Stimulated activated CD8-positive, alpha-beta memory T cell treated with anti-CD3 and anti-CD28 coated beads, Interleukin-4, amount 100 ng/mL, for 24 hours (primary cell): Measurements from ENCODE around the gene FDPS.
A peak's percentile ranks its signal among the peaks of the same experiment; 100 is the strongest.
"Not testable (repeated sequence)": the region's sequence is repeated elsewhere in the genome, so short reads cannot be mapped to it uniquely, and the experiment has no call there.

ENCODE experiments used
- DNase-seq: peaks from one replicate; pipeline ENCODE4 v3.0.0-alpha.2; 2020; ENCODE audit warnings: low read depth

FDPS gene

GRCh38 chr1:155320252-155320651 lies 11.6 kb downstream of the FDPS start:
- no peak for DNase-seq

- peak; percentile 70 for DNase-seq
These were observed 12.3 kb downstream of the FDPS start, which contains the start of gene RUSC1 for GRCh38 chr1:155320661-155321617. Gene RUSC1 (plus strand): TSS chr1:155320894. CDS start chr1:155321774, 880 bp downstream.

- no peak for DNase-seq
These were observed 13.2 kb downstream of the FDPS start for GRCh38 chr1:155321639-155322503.

- DNase-seq, result no peak
These were observed 13.9 kb downstream of the FDPS start for GRCh38 chr1:155322571-155322952.

GRCh38 chr1:155322953-155323728 lies 14.5 kb downstream of the FDPS start:
- DNase-seq, result peak; percentile 78

- DNase-seq, result peak; percentile 71
These were observed 15.0 kb downstream of the FDPS start for GRCh38 chr1:155323729-155324036.

- DNase-seq, result peak; percentile 87
These were observed 15.5 kb downstream of the FDPS start for GRCh38 chr1:155324037-155324716.

GRCh38 chr1:155324717-155325602 lies 16.3 kb downstream of the FDPS start:
- no peak for DNase-seq

GRCh38 chr1:155325603-155325893 lies 16.9 kb downstream of the FDPS start:
- no peak for DNase-seq

- DNase-seq, result no peak
These were observed 17.4 kb downstream of the FDPS start for GRCh38 chr1:155326020-155326526.

GRCh38 chr1:155326631-155327037 lies 18.0 kb downstream of the FDPS start:
- no peak for DNase-seq

GRCh38 chr1:155327981-155328380 lies 19.3 kb downstream of the FDPS start:
- no peak for DNase-seq

- not testable (repeated sequence) for DNase-seq
These were observed 20.2 kb downstream of the FDPS start for GRCh38 chr1:155328856-155329255.

GRCh38 chr1:155329980-155330598 lies 21.4 kb downstream of the FDPS start:
- DNase-seq, result no peak

- no peak for DNase-seq
These were observed 26.3 kb downstream of the FDPS start for GRCh38 chr1:155334962-155335361.

GRCh38 chr1:155339515-155340097 lies 30.9 kb downstream of the FDPS start:
- DNase-seq, result no peak

GRCh38 chr1:155342842-155343241 lies 34.2 kb downstream of the FDPS start:
- DNase-seq, result no peak

- no peak for DNase-seq
These were observed 44.0 kb downstream of the FDPS start for GRCh38 chr1:155352631-155353030.

- no peak for DNase-seq
These were observed 51.4 kb downstream of the FDPS start for GRCh38 chr1:155360051-155360450.
